Left renal cortex interstitium (tissue), 4 donors: Measurements from ENCODE around the gene CBLN3. TPM values are rescaled to one million over a fixed set of nuclear protein-coding genes. Genes with fewer than 3 reads are reported as not detected.
"Not testable (repeated sequence)": the region's sequence is repeated elsewhere in the genome, so short reads cannot be mapped to it uniquely, and the experiment has no call there.

Experiments used
- DNase-seq, 4 donors: peaks; one replicate each; pipeline ENCODE4 v3.0.0-alpha.2; 2013; ENCODE audit warnings: low read depth in 4 of 4, low spot score in 2 of 4, missing footprints in 1 of 4
- polyA plus RNA-seq, 4 donors: library from polyadenylated mRNA; unstranded; fragments of 120-200 nt; gene quantifications; one replicate each; pipeline ENCODE4 v1.2.1, GENCODE V29; 2013; ENCODE audit not compliant: insufficient read length in 4 of 4

Gene CBLN3
- polyA plus RNA-seq, 4 donors, result 2.7 to 3.8 (median 3.2) TPM

DNA sequence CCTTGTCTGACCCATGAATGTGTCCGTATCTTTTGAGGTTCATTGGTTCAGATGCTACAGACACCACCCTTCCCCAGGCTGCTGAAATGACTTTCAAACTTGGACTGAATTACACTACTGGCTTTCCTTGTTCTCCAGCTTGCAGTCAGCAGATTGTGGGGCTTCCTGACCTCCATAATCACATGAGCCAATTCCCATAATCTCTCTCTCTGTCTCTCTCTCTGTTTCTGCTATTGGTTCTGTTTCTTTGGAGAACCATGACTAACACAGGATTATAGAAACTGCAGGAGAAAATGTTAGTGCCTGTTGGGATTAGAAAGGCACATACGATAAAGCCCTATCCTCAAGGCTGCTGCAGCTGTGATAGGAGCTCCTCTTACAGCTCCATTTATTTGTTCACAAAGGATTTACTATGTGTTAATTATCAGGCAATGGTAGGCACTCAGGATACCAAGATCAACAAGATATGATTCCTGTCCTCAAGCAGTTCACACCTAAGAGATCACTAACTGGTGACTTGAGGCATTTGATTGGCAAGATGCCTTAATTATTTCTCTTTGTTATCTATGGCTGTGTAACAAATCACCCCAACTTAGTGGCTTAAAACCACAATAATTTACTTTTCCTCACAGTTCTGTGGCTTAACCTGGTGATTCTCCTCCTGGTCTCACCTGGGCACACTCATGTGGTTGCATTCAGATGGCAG lies 40.8 kb downstream of the CBLN3 start:
- DNase-seq, result no peak

DNA sequence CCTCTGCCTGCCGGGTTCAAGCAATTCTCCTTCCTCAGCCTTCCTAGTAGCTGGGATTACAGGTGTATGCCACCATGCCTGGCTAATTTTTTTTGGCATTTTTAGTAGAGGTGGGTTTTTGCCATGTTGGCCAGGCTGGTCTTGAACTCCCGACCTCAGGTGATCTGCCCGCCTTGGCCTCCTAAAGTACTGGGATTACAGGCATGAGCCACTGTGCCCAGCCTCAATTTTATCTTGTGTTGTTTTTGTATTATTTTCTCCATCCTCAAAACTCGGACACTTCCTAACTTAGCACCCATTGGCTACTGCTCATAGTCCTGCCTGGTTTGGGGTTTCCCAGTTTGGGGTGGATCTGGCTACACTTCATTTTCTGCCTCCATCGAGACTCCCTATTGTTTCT lies 41.9 kb downstream of the CBLN3 start:
- not testable (repeated sequence) for DNase-seq

DNA sequence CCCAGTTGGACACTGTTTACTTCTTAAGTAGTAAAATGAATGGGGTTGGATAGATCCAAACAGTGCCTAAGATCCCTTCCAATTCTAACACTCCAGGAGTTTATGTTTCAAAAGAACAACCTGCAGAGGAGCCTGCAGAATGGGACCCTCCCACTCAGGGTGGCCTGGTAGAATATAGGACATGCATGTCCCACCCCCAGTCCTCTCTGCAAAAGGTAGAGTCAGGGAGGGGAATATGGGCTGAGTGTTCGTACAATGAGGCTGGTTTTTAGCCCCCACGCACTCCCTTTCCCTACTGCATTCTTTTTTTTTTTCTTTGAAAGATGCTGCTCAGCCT lies 42.5 kb downstream of the CBLN3 start:
- DNase-seq, result no peak

DNA sequence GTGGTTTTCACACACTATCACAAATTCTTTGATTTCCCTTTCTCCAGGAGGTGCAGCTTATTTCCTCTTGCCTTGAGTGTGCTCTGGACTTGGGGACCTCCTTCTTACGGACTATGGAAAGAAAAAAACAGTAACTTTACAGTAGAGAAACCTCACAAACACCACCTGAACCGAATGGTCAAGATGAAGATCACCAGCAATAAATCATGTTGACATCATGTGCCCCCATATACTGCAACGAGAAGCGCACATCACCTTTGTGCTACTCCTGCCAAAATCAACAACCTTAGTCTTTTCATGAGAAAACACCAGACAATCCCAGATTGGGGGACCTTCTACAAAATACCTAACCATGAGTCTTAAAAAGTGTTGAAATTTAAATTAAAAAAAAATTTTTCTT lies 43.9 kb downstream of the CBLN3 start:
- DNase-seq, result no peak

DNA sequence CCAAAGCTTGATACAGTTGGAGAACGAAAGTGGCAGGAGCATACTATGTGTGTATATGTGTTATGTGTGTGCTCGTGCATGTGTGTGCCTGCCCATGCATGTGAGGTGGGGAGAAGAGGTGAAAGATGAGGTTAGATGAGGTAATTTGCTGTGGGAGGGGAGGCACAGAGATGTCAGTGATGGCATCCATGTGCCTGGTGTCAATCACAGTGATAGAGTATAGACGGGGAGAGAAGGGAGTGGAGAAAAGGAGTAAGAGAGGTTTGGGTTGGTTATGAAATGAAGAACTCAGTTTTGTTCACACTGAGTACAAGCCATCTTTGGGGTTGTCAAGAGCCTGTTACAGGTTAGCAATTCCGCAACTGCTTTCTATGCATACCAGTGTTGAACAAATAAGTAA lies 45.3 kb downstream of the CBLN3 start:
- DNase-seq, result no peak

DNA sequence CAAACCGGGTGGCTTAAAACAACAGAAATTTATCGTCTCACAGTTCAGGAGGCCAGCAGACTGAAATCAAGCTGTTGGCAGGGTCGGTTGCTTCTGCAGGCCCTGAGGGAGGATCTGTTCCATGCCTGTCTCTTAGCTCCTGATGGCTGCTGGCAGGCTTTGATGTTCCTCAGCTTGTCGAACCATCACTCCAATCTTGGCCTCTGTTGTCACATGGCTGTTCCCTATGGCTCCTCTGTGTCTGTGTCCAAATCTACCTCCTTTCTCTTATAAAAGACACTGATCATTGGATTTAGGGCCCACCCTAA lies 47.5 kb downstream of the CBLN3 start:
- peak in 1 of 4 donors; percentile 46 for DNase-seq

DNA sequence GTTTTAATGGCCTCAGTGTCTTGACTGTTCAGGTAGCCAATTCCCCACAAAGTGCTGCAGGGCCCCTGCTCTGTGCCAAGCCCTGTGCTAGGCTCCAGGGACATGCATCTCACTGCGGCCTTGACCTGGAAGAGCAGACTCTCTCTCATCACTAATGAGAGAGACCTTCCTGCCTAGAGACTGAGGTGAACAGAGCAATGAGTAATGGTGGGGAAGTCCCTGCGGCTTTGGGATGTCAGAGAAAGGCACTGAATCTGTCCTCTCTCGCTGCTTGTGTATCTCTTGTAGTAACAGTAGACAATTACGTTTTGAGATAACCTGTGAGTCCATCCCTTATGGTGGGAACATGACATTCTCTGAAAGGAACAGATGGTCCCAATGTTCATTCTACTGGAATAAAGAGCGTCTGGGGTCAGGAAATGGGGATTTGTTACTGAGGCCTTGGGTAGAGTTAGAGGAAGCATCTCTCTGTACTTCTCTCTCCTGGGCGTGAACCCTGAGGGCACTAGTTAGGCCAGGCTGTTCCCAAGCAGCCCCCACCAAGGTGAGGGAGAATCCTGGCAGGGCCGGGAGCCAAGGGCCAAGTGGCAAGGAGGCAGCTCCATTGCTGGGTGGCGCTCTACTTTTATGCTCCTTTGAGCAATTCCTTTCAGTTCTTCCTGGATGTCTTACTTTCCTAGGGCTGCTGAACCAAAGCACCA lies 48.0 kb downstream of the CBLN3 start:
- no peak for DNase-seq

DNA sequence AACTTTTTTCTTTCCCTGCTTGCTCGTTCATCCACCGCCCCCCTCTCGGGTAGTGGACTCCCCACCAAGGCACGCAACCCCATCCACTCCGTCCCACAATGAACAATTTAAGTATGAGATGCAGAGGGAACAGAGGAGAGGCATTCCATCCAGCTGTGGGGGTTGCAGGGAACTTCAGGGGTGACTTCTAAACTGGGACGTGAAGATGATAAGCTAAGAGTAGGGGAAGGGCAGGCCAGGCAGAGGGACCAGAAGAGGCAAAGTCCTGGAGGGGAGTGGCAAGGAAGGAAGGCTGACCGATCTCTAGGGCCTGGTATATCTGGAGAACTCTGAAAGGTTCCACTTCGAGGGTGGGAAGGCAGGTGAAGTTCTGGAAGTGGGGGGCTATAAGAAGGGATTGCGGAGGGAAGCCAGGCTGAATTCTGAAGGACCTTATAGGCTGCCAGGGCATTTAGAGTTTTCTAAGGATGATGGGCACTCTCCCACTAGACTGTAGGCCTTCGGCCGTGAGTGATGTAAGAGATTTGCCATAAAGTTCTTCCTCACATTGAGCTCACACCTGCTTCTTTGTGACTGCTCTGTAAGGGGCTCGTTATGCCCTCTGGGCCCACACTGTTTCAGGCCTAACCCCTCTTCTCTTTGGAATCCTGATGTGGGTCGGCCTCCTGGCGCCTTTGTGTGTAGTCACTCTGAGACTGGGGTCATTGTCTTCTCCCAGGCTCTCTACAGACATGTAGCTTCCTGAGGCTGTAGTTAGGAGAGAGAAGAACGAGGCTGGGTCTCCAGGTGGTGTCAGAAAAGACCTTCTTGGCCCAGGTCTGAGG lies 49.3 kb downstream of the CBLN3 start:
- DNase-seq, result no peak

DNA sequence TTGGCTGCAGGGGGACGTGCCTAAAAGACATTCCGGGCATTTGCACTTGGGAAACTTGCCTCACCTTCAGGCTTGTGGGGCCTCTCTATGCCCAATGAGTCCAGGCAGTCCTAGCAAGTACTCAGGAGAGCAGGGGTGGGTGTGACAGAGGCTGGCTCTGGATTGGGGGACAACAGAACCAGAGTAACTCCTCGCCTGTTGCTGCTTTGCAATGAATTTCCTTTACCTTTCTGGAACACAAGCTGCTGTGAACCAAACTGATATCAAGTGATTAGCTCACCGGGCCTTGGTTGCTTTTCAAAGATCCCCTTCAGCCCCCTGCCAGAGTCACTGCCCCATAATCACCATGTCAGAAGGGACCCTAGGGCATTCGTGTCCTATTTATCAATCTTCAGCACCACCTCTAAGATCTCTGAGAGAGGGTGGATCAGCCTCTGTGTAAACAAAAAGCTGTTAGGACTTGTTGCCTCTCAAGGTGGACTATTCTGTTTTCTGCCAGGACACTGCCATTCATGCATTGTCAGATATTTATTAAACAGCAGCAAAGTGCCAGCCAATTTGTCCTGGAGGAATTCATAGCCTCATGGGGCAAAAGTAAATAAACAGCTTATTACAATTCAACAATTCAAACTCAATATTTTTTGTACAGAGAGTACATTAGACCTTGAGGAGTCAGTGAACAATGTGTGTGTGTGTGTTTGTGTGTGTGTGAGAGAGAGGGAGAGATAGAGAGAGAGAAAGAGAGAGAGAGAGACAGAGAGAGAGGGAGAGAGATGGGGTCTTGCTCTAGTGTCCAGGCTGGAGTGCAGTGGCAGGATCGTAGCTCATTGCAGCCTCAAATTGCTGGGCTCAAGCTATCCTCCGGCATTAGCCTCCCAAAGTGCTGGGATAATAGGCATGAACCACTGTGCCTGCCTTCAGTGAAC lies 50.2 kb downstream of the CBLN3 start:
- no peak for DNase-seq

DNA sequence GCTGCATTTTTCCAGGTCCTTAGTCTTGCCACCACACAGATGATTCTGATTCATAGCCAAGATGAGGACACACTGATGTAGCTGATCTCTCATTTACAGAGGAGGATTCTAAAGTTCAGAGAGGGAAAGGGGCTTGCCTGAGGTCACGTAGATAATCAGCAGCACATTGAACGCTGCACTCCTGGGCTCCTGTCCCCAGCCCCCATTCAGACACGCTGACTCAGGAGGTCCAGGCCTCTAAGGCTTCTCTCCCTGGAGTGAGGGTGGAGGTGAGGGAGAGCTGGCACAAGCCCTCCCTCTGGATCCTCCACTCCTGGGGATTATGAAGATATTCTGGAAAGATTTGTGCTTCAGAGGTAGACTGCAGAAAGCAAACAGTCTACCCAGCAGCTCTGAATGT lies 51.1 kb downstream of the CBLN3 start:
- DNase-seq, result no peak

DNA sequence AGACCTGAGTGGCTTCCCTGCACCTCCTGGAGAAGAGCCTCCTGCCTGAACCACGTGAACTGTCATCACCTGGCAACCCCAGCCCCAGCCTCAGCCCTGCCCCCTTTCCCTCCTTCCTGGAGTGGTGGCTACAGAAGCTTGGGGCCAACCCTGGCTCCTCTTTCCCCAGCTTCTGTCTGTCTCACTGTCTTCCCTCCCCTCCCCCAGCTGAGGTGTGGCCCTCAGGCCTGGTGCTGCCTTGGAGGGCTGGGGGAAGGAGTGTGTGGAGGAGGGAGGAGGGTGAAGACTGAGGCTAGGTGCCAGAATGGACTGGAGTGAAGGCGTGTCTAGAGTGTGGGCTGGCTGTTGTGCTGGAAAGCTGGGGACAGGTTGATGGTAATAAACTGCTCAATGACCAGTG lies 51.8 kb downstream of the CBLN3 start:
- DNase-seq, result no peak

DNA sequence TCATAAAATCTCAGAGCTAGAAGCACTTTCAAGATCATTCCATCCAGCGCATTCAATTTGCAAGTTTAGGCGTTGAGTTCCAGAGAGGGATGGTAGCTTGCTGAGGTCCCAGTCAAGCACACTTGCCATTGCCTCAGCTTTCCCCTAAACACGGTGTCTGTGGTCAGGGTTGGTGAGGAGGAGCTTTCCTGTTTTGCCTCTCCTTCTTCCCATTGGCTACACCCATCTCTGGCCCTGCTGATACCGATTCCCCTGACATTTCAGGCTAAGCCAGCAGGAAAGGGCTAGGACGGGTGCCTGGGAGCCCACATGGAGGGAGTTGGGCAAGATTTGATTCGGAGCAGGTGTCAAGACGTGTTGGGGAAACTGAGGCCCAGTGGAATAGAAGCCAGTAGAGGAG lies 52.3 kb downstream of the CBLN3 start:
- DNase-seq, result no peak

Other genes starting within 250 kb of the CBLN3 start
- 10 to 100 TPM; 32.7 to 40.9 (median 37.0) TPM for gene IPO4, start 240.9 kb downstream of the CBLN3 start, polyA plus RNA-seq
- 10 to 100 TPM; 31.9 to 52.0 (median 43.9) TPM for gene TM9SF1, start 234.2 kb downstream of the CBLN3 start, polyA plus RNA-seq
- 10 to 100 TPM in 2 of 4 donors, 1 to 10 TPM in 2; 3.1 to 13.9 (median 7.2) TPM for gene TSSK4, start 224.0 kb downstream of the CBLN3 start, polyA plus RNA-seq
- gene CHMP4A, start 216.2 kb downstream of the CBLN3 start, polyA plus RNA-seq, result 10 to 100 TPM; 43.3 to 76.6 (median 53.2) TPM
- 10 to 100 TPM; 10.2 to 18.0 (median 12.1) TPM for gene MDP1, start 213.6 kb downstream of the CBLN3 start, polyA plus RNA-seq
- gene NEDD8, start 197.3 kb downstream of the CBLN3 start, polyA plus RNA-seq, result 100 to 1,000 TPM; 206 to 248 (median 222) TPM
- 100 to 1,000 TPM; 106 to 121 (median 117) TPM for gene GMPR2, start 196.7 kb downstream of the CBLN3 start, polyA plus RNA-seq
- gene TINF2, start 187.0 kb downstream of the CBLN3 start, polyA plus RNA-seq, result 10 to 100 TPM; 54.2 to 64.5 (median 57.8) TPM
- 1 to 10 TPM in 3 of 4 donors, under 1 TPM in 1; 0.92 to 4.5 (median 2.5) TPM for gene TGM1, start 166.5 kb downstream of the CBLN3 start, polyA plus RNA-seq
- gene RABGGTA, start 158.1 kb downstream of the CBLN3 start, polyA plus RNA-seq, result 10 to 100 TPM; 18.0 to 31.1 (median 20.8) TPM
- gene DHRS1, start 129.9 kb downstream of the CBLN3 start, polyA plus RNA-seq, result 10 to 100 TPM; 41.0 to 52.5 (median 49.9) TPM
- 10 to 100 TPM; 24.1 to 29.0 (median 26.9) TPM for gene NOP9, start 129.8 kb downstream of the CBLN3 start, polyA plus RNA-seq
- gene CIDEB, start 121.7 kb downstream of the CBLN3 start, polyA plus RNA-seq, result 10 to 100 TPM; 22.4 to 25.3 (median 23.9) TPM
- gene LTB4R2, start 119.5 kb downstream of the CBLN3 start, polyA plus RNA-seq, result 1 to 10 TPM; 1.6 to 5.6 (median 2.9) TPM
- gene LTB4R, start 118.2 kb downstream of the CBLN3 start, polyA plus RNA-seq, result 1 to 10 TPM; 2.2 to 7.3 (median 5.0) TPM
- 10 to 100 TPM; 15.8 to 26.6 (median 21.4) TPM for gene ADCY4, start 94.6 kb downstream of the CBLN3 start, polyA plus RNA-seq
- gene RIPK3, start 89.7 kb downstream of the CBLN3 start, polyA plus RNA-seq, result 1 to 10 TPM; 2.6 to 4.4 (median 3.5) TPM
- gene NFATC4, start 61.5 kb downstream of the CBLN3 start, polyA plus RNA-seq, result 10 to 100 TPM; 49.8 to 95.6 (median 72.3) TPM
- 10 to 100 TPM; 47.9 to 53.0 (median 49.6) TPM for gene NYNRIN, start 30.7 kb downstream of the CBLN3 start, polyA plus RNA-seq
- 10 to 100 TPM; 39.5 to 53.7 (median 46.6) TPM for gene KHNYN, start 286 bp upstream of the CBLN3 start, polyA plus RNA-seq
- gene SDR39U1, start 13.1 kb upstream of the CBLN3 start, polyA plus RNA-seq, result 10 to 100 TPM; 49.6 to 92.1 (median 72.5) TPM
- under 1 TPM; 0.16 to 0.94 (median 0.40) TPM for gene CMA1, start 78.6 kb upstream of the CBLN3 start, polyA plus RNA-seq
- gene CTSG, start 146.6 kb upstream of the CBLN3 start, polyA plus RNA-seq, result under 1 TPM; 0.27 to 0.88 (median 0.69) TPM
- under 1 TPM in 2 of 4 donors, not detected in 2; 0.24 to 0.35 TPM for gene GZMH, start 180.0 kb upstream of the CBLN3 start, polyA plus RNA-seq
- 1 to 10 TPM in 1 of 4 donors, under 1 TPM in 3; 0.49 to 1.0 (median 0.69) TPM for gene GZMB, start 204.5 kb upstream of the CBLN3 start, polyA plus RNA-seq